MM.1S (cell line): ENCODE results near the gene GPR27.

Experiments used
- DNase-seq: peaks from one replicate; pipeline ENCODE4 v3.0.0-alpha.2; 2015
- H2AFZ ChIP-seq: fragments of 300-600 bp; sonication (generic); 2 replicates; pipeline ENCODE4 v1.6.0; 2016; ENCODE audit warnings: antibody characterized with exemption, low read length
- H3F3A ChIP-seq: fragments of 300-600 bp; sonication (generic); 2 replicates; pipeline ENCODE4 v1.6.1; 2016; ENCODE audit warnings: mild to moderate bottlenecking, antibody characterized with exemption, low read length, moderate library complexity, mixed read lengths; ENCODE audit not compliant: insufficient read depth
- H3K27ac ChIP-seq: fragments of 300-600 bp; sonication (generic); 2 replicates; pipeline ENCODE4 v1.5.1; 2016; ENCODE audit warnings: mild to moderate bottlenecking, low read length
- H3K27me3 ChIP-seq: fragments of 300-600 bp; sonication (generic); replicated peaks from 2 replicates; pipeline ENCODE4 v1.6.0; 2016; ENCODE audit warnings: low read length; ENCODE audit not compliant: insufficient read depth
- H3K36me3 ChIP-seq: fragments of 300-600 bp; sonication (generic); replicated peaks from 2 replicates; pipeline ENCODE4 v1.6.1; 2016; ENCODE audit warnings: mild to moderate bottlenecking, low read length, mixed read lengths; ENCODE audit not compliant: insufficient read depth
- H3K4me1 ChIP-seq: fragments of 300-600 bp; sonication (generic); 2 replicates; pipeline ENCODE4 v1.6.1; 2016; ENCODE audit warnings: low read length, mixed read lengths
- H3K4me2 ChIP-seq: fragments of 300-600 bp; sonication (generic); 2 replicates; pipeline ENCODE4 v1.6.0; 2016; ENCODE audit warnings: low read depth, low read length
- H3K4me3 ChIP-seq: fragments of 300-600 bp; sonication (generic); 2 replicates; pipeline ENCODE4 v1.5.1; 2016; ENCODE audit warnings: low read length, mixed read lengths
- H3K79me2 ChIP-seq: fragments of 300-600 bp; sonication (generic); 2 replicates; pipeline ENCODE4 v1.6.1; 2016; ENCODE audit warnings: mixed run types, low read length, mixed read lengths
- H3K9ac ChIP-seq: fragments of 300-600 bp; sonication (generic); 2 replicates; pipeline ENCODE4 v1.6.1; 2016; ENCODE audit warnings: low read length, mixed read lengths
- H3K9me2 ChIP-seq: fragments of 300-600 bp; sonication (generic); replicated peaks from 2 replicates; pipeline ENCODE4 v1.6.1; 2016; ENCODE audit warnings: mild to moderate bottlenecking, low read length, mixed read lengths; ENCODE audit not compliant: insufficient read depth
- H3K9me3 ChIP-seq: fragments of 300-600 bp; sonication (generic); replicated peaks from 2 replicates; pipeline ENCODE4 v1.6.1; 2016; ENCODE audit warnings: mild to moderate bottlenecking, low read length, mixed read lengths; ENCODE audit not compliant: insufficient read depth
- H4K20me1 ChIP-seq: fragments of 300-600 bp; sonication (generic); 2 replicates; pipeline ENCODE4 v1.6.1; 2016; ENCODE audit warnings: mild to moderate bottlenecking, low read length, moderate library complexity, mixed read lengths; ENCODE audit not compliant: insufficient read depth
- EZH2 ChIP-seq: fragments of 300-600 bp; sonication (generic); optimal IDR thresholded peaks from 2 replicates; pipeline ENCODE3; 2017; ENCODE audit warnings: low read depth, mild to moderate bottlenecking, antibody characterized with exemption, low read length, mixed read lengths
- EZH2phosphoT487 ChIP-seq: fragments of 300-600 bp; sonication (generic); IDR thresholded peaks from 2 replicates; pipeline ENCODE4 v1.6.1; 2018; ENCODE audit warnings: antibody characterized with exemption, low read length
- TF ChIP-seq, protein P1 (sequence below): fragments of 300-600 bp; sonication (generic); IDR thresholded peaks from 2 replicates; pipeline ENCODE4 v1.5.1; 2016; ENCODE audit warnings: antibody characterized with exemption, low read length, mixed read lengths

The GPR27 gene

DNA sequence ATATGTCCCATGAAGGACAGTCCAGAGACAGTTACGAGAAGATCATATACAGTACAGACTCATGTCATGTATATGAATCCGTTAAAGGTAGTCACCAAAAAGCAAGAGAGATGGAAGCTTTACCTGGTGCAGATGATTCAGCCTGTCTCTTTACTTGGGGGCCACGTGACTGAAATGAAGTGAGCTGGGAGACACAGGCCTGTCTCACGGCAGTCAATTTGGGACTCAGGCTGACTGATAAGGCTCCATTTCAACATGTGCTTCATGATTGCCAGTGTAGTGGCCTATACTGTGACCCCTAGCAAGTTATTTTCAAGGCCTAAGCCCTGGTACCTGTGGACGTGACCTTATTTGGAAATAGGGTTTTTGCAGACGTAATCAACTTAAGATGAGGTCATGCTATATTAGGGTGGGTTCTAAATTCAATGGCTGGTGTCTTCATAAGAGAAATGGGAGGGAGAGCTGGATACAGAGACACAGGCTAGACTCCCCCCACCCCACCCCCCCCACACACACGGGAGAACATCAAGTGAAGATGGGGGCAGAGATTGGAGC lies 34.3 kb downstream of the GPR27 start:
- Histone ChIP-seq H3K4me3 (no peak overlapping the region), H3K9me2 (no peaks in the 10 kb centered on the region), H3K27ac (no peak overlapping the region), H3K27me3 (peaks cover 7% of the 10 kb centered on the region; the same call in 1 of the 2 replicates), H2AFZ (no peak overlapping the region), H3F3A (no peaks in the 10 kb centered on the region), H3K9ac (no peak overlapping the region), H3K9me3 (no peaks in the 10 kb centered on the region), H3K36me3 (no peaks in the 10 kb centered on the region), H4K20me1 (no peaks in the 10 kb centered on the region), H3K4me1 (no peaks in the 10 kb centered on the region), H3K79me2 (no peaks in the 10 kb centered on the region), H3K4me2 (no peak overlapping the region)
- TF ChIP-seq, protein P1, sequence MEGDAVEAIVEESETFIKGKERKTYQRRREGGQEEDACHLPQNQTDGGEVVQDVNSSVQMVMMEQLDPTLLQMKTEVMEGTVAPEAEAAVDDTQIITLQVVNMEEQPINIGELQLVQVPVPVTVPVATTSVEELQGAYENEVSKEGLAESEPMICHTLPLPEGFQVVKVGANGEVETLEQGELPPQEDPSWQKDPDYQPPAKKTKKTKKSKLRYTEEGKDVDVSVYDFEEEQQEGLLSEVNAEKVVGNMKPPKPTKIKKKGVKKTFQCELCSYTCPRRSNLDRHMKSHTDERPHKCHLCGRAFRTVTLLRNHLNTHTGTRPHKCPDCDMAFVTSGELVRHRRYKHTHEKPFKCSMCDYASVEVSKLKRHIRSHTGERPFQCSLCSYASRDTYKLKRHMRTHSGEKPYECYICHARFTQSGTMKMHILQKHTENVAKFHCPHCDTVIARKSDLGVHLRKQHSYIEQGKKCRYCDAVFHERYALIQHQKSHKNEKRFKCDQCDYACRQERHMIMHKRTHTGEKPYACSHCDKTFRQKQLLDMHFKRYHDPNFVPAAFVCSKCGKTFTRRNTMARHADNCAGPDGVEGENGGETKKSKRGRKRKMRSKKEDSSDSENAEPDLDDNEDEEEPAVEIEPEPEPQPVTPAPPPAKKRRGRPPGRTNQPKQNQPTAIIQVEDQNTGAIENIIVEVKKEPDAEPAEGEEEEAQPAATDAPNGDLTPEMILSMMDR: no peak
- TF ChIP-seq EZH2phosphoT487 (no peak), EZH2 (no peak)
- no peak for DNase-seq

DNA sequence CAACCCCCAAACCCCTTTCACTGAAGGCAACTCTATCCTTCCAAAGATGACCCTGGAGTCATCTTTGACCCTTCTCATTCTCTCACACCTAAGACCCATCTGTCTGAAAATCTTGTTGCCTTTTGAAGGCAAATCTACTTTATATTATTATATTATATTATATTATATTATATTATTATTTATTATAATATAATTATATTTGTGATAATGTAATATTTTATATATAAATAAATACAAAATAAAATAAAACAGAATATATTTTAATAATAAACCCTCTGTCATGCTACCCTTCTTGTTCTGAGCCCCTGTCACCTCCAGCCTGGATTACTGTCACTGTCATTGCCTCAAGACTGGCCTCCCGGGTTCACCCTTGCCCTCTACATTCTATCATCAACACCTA lies 36.3 kb downstream of the GPR27 start:
- no peaks in the 10 kb centered on the region for H3K27me3 ChIP-seq
- no peaks in the 10 kb centered on the region for H3K36me3 ChIP-seq
- H3K9me3 ChIP-seq: no peaks in the 10 kb centered on the region
- no peak overlapping the region for H3K9ac ChIP-seq
- no peak for TF ChIP-seq EZH2phosphoT487
- TF ChIP-seq EZH2: no peak
- TF ChIP-seq, protein P1: no peak
- no peaks in the 10 kb centered on the region for H4K20me1 ChIP-seq
- no peaks in the 10 kb centered on the region for H3K4me1 ChIP-seq
- no peak overlapping the region for H3K4me3 ChIP-seq
- H2AFZ ChIP-seq: no peak overlapping the region
- no peak overlapping the region for H3K4me2 ChIP-seq
- H3F3A ChIP-seq: no peaks in the 10 kb centered on the region
- no peaks in the 10 kb centered on the region for H3K79me2 ChIP-seq
- DNase-seq: no peak
- no peaks in the 10 kb centered on the region for H3K9me2 ChIP-seq
- no peak overlapping the region for H3K27ac ChIP-seq

DNA sequence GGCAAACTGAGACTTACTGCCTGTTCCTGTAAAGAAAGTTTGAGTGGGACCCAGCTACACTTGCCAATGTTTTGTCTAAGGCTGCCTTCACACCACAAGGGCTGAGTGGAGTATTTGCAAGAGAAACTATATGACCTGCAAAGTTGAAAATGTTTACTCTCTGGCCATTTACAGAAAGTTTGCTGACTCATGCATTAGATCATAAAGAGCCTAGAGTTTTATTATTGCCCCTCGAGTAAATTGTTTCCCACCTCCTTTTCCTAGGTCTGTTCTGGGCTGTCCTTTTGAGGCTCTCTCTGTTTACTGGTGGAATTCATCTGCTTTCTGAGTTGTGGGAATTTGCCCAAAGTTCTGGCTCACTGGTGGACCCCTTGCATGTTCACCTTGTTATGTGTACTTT lies 38.0 kb downstream of the GPR27 start:
- Histone ChIP-seq H3K9me2 (no peaks in the 10 kb centered on the region), H3K27me3 (no peaks in the 10 kb centered on the region), H3K9me3 (no peaks in the 10 kb centered on the region), H3K4me1 (no peaks in the 10 kb centered on the region), H3F3A (no peaks in the 10 kb centered on the region), H3K79me2 (no peaks in the 10 kb centered on the region), H3K36me3 (no peaks in the 10 kb centered on the region), H3K4me2 (no peak overlapping the region), H3K4me3 (no peak overlapping the region), H4K20me1 (no peaks in the 10 kb centered on the region), H2AFZ (no peak overlapping the region), H3K9ac (no peak overlapping the region), H3K27ac (no peak overlapping the region)
- DNase-seq: no peak
- TF ChIP-seq EZH2 (no peak), EZH2phosphoT487 (no peak)
- TF ChIP-seq, protein P1: no peak
